Ovary (tissue), 3 donors: ENCODE results near the gene ICE1.

Experiments used
- CTCF ChIP-seq, 3 donors: fragments of 450-650 bp in 2 of 3; fragments of 200-600 bp in 1 of 3; IDR thresholded peaks; one replicate each; pipeline versions ENCODE4 v1.5.1 to v1.8.0; 2016 to 2022; ENCODE audit warnings: antibody characterized with exemption in 3 of 3, mild to moderate bottlenecking in 1 of 3
- EP300 ChIP-seq: sonication (generic); formaldehyde crosslinking; IDR thresholded peaks from one replicate; pipeline ENCODE4 v1.6.1; 2017; ENCODE audit warnings: antibody characterized with exemption
- POLR2A ChIP-seq: fragments of 450-650 bp; IDR thresholded peaks from one replicate; pipeline ENCODE4 v1.6.1; 2017; ENCODE audit warnings: antibody characterized with exemption, mild to moderate bottlenecking, moderate library complexity
- donor health status: DM: no; HTN: no; CAD: no.

DNA sequence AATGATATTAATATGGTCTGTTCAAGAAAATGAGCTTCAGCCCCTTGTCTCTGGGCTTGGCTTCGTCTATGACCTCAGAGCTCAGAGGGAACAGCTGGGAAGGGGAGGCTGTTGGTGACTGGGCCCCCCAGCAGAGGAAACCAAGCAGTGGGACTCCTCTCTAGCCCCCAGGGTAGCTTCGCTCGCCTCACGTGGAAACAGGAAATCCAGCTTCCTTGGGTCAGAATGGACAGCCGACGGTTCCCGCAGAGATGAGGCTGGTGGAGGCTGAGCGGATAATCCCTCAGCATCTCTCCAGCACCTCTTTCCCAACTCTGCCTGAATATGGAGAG, 37.2 kb upstream of the ICE1 start:
- no peak for TF ChIP-seq CTCF (IDR thresholded peaks at IDR 0.05)
- TF ChIP-seq POLR2A, result no peak
- TF ChIP-seq EP300, result no peak
